Measurements from ENCODE around the gene TNS1. TPM values are rescaled to one million over a fixed set of nuclear protein-coding genes. Genes with fewer than 3 reads are reported as not detected.

TNS1 gene
- total and polyA plus RNA-seq, 4 donors: 67.0 to 377 (median 208) TPM

DNA sequence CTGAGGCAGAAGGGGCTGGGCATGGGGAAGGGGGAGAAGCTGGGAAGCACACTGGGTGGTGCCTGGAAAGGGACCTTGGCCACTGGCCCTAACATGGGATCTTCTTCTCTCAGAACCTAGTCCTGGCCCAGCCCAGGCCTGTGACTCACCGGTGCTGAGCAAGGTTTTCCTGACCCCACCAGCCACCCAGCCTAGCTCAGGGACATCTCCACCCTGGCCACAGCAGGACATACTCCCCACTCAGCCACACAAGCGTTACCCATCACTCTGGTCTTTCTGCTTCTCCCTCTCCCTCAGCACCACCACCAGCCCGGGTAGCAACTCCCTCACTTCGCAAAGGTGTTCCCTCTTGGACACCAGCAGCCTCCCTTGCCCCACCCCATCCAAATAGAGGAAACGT, 22.8 kb downstream of the TNS1 start:
- Histone ChIP-seq H3K27ac (ENCODE audit: low read depth in 1 of 2, low read length in 1 of 2) (peak overlapping the region; percentile 11 to 75), H3K4me1 (ENCODE audit: control insufficient read depth in 5 of 5, insufficient read depth in 5 of 5, low read length in 5 of 5) (peaks cover 18 to 44% (median 28%) of the 10 kb centered on the region in 5 donors), H3K9ac (ENCODE audit: insufficient read depth in 1 of 2, low read length in 2 of 2) (no peak overlapping the region), H3K36me3 (ENCODE audit: control insufficient read depth in 4 of 4, insufficient read depth in 4 of 4, low read length in 4 of 4) (peaks cover 0 to 25% (median 2%) of the 10 kb centered on the region in 4 donors), H3K27me3 (ENCODE audit: control insufficient read depth in 3 of 3, insufficient read depth in 3 of 3, low read length in 2 of 3) (no peaks in the 10 kb centered on the region), H3K4me3 (no peak overlapping the region), H3K9me3 (ENCODE audit: control insufficient read depth in 4 of 4, insufficient read depth in 3 of 4, low read length in 3 of 4) (no peaks in the 10 kb centered on the region)
- 56 to 78% methylated on average over 5 of the region's 5 CpGs for WGBS, 2 donors
- TF ChIP-seq CTCF (IDR thresholded peaks at IDR 0.05; ENCODE audit: control extremely low read depth, extremely low read depth): no peak
- DNase-seq (no peak), ATAC-seq (ENCODE audit: insufficient read depth, low FRiP score) (no peak)

- ATAC-seq (ENCODE audit: insufficient read depth, low FRiP score): no peak
- peaks cover 0 to 25% (median 4%) of the 10 kb centered on the region in 4 donors for H3K36me3 ChIP-seq (ENCODE audit: control insufficient read depth in 4 of 4, insufficient read depth in 4 of 4, low read length in 4 of 4)
- no peaks in the 10 kb centered on the region for H3K9me3 ChIP-seq (ENCODE audit: control insufficient read depth in 4 of 4, insufficient read depth in 3 of 4, low read length in 3 of 4)
- peak overlapping the region; percentile 30 for H3K4me3 ChIP-seq
- 32 to 66% methylated on average over 10 of the region's 10 CpGs for WGBS, 2 donors
- no peak for TF ChIP-seq CTCF (IDR thresholded peaks at IDR 0.05; ENCODE audit: control extremely low read depth, extremely low read depth)
- peak overlapping the region; percentile 44 to 93 for H3K9ac ChIP-seq (ENCODE audit: insufficient read depth in 1 of 2, low read length in 2 of 2)
- H3K27ac ChIP-seq (ENCODE audit: low read depth in 1 of 2, low read length in 1 of 2): peak overlapping the region; percentile 65 to 72
- DNase-seq: peak; percentile 76 to 86 (median 80)
- H3K27me3 ChIP-seq (ENCODE audit: control insufficient read depth in 3 of 3, insufficient read depth in 3 of 3, low read length in 2 of 3): no peaks in the 10 kb centered on the region
- H3K4me1 ChIP-seq (ENCODE audit: control insufficient read depth in 5 of 5, insufficient read depth in 5 of 5, low read length in 5 of 5): peaks cover 18 to 44% (median 28%) of the 10 kb centered on the region in 5 donors
Observed at GRCh38 chr2:217979151-217979811, 23.5 kb downstream of the TNS1 start.

GRCh38 chr2:217978536-217979150, 24.2 kb downstream of the TNS1 start:
- ATAC-seq (ENCODE audit: insufficient read depth, low FRiP score) (no peak), DNase-seq (peak; percentile 71 to 83 (median 78))
- Histone ChIP-seq H3K9me3 (ENCODE audit: control insufficient read depth in 4 of 4, insufficient read depth in 3 of 4, low read length in 3 of 4) (no peaks in the 10 kb centered on the region), H3K36me3 (ENCODE audit: control insufficient read depth in 4 of 4, insufficient read depth in 4 of 4, low read length in 4 of 4) (peaks cover 0 to 20% (median 4%) of the 10 kb centered on the region in 4 donors), H3K9ac (ENCODE audit: insufficient read depth in 1 of 2, low read length in 2 of 2) (peak overlapping the region; percentile 44 to 93), H3K4me1 (ENCODE audit: control insufficient read depth in 5 of 5, insufficient read depth in 5 of 5, low read length in 5 of 5) (peaks cover 18 to 44% (median 31%) of the 10 kb centered on the region in 5 donors), H3K4me3 (peak overlapping the region; percentile 30), H3K27me3 (ENCODE audit: control insufficient read depth in 3 of 3, insufficient read depth in 3 of 3, low read length in 2 of 3) (no peaks in the 10 kb centered on the region), H3K27ac (ENCODE audit: low read depth in 1 of 2, low read length in 1 of 2) (peak overlapping the region; percentile 65 to 72)
- WGBS, 2 donors: 27 to 64% methylated on average over 36 to 46 of the region's 46 CpGs
- TF ChIP-seq CTCF (IDR thresholded peaks at IDR 0.05; ENCODE audit: control extremely low read depth, extremely low read depth): no peak
